ENCODE results near the gene GIGYF2.

GRCh38 chr2:232721882-232722281, 24.8 kb downstream of the GIGYF2 start:
- no peak for TF ChIP-seq CTCF (IDR thresholded peaks at IDR 0.05)
- TF ChIP-seq ZFX (IDR thresholded peaks at IDR 0.05; ENCODE audit: borderline replicate concordance), result no peak
